GM12878 (cell line): Measurements from ENCODE around the gene ASIC2. TPM values are rescaled to one million over a fixed set of nuclear protein-coding genes. Genes with fewer than 3 reads are reported as not detected.

Source experiments
- ATAC-seq: fragments of 200-7000 bp; cut with Tn5 transposase; 3 replicates; pipeline ENCODE4 v1.9.1; 2020; ENCODE audit warnings: mild to moderate bottlenecking, moderate library complexity
- BruUV-seq: library from RNA; stranded (reverse); fragments of 400-500 nt; replicated peaks from 2 replicates; lab custom pipeline; 2021; lab: Mats Ljungman, UMichigan
- CTCF ChIA-PET: fragments of 300-600 bp; sonication (Branson Sonifier 250); formaldehyde crosslinking; extraction: SDS; loops from one replicate; lab custom pipeline; 2021; ENCODE audit warnings: inconsistent platforms; lab: Yijun Ruan, JAX
- POLR2A ChIA-PET: fragments of 350-600 bp; formaldehyde crosslinking; extraction: SDS; loops from one replicate; lab custom pipeline; 2021; ENCODE audit warnings: inconsistent platforms; lab: Charles Lee
- RAD21 ChIA-PET: fragments of 300-600 bp; sonication (Branson Sonifier 250); formaldehyde crosslinking; loops from one replicate; lab custom pipeline; 2023; ENCODE audit warnings: antibody characterized with exemption; ENCODE audit not compliant: unreplicated experiment; lab: Charles Lee
- SMC1A ChIA-PET: fragments of 300-600 bp; sonication (Branson Sonifier 250); formaldehyde crosslinking; loops from one replicate; lab custom pipeline; 2023; ENCODE audit not compliant: unreplicated experiment, uncharacterized antibody; lab: Charles Lee
- DNase-seq: peaks from one replicate; pipeline ENCODE4 v3.0.0-alpha.2; 2011; ENCODE audit warnings: low read depth, low spot score
- FAIRE-seq: peaks from 3 replicates; lab custom pipeline; 2011; peaks lifted over from hg19 to GRCh38; lab: Jason Lieb, UNC
- H2AFZ ChIP-seq: 2 replicates; pipeline ENCODE4 v1.6.0; 2011; ENCODE audit warnings: low read depth, low read length, control low read depth; ENCODE audit not compliant: control insufficient read depth
- H3K27ac ChIP-seq: 2 replicates; pipeline ENCODE4 v1.5.1; 2011; ENCODE audit warnings: control low read depth; ENCODE audit not compliant: control insufficient read depth, insufficient read depth
- H3K27me3 ChIP-seq, 2 experiments: replicated peaks in 1 of 2; 2 replicates each; pipeline versions ENCODE4 v1.6.0 to v1.6.1; 2011; ENCODE audit warnings: low read length in 1 of 2; ENCODE audit not compliant: control insufficient read depth in 2 of 2, insufficient read depth in 2 of 2
- H3K36me3 ChIP-seq, 2 experiments: 2 replicates each; pipeline ENCODE4 v1.5.1; 2011; ENCODE audit warnings: low read length in 1 of 2; ENCODE audit not compliant: control insufficient read depth in 2 of 2, insufficient read depth in 2 of 2
- H3K4me1 ChIP-seq: 2 replicates; pipeline ENCODE4 v1.6.1; 2011; ENCODE audit warnings: mild to moderate bottlenecking, low read length, moderate library complexity, mixed read lengths; ENCODE audit not compliant: control insufficient read depth, insufficient read depth
- H3K4me2 ChIP-seq: 2 replicates; pipeline ENCODE4 v1.6.0; 2011; ENCODE audit warnings: control low read depth; ENCODE audit not compliant: control insufficient read depth, insufficient read depth
- H3K4me3 ChIP-seq: fragments of 200-600 bp; sonication (generic); 2 replicates; pipeline ENCODE4 v1.5.1; 2016
- H3K79me2 ChIP-seq: 2 replicates; pipeline ENCODE4 v1.6.0; 2011; ENCODE audit warnings: low read length; ENCODE audit not compliant: control insufficient read depth, insufficient read depth
- H3K9ac ChIP-seq: 2 replicates; pipeline ENCODE4 v1.8.0; 2011; ENCODE audit warnings: low read length, control low read depth, mixed read lengths; ENCODE audit not compliant: control insufficient read depth, insufficient read depth
- H3K9me3 ChIP-seq: replicated peaks from 3 replicates; pipeline ENCODE4 v1.5.1; 2011; ENCODE audit warnings: mild to moderate bottlenecking, low read length; ENCODE audit not compliant: control insufficient read depth, insufficient read depth
- H4K20me1 ChIP-seq: 2 replicates; pipeline ENCODE4 v1.6.0; 2011; ENCODE audit not compliant: control insufficient read depth, insufficient read depth
- ASH2L ChIP-seq: fragments of 300-600, 200-600 bp; sonication (generic); IDR thresholded peaks from 2 replicates; pipeline ENCODE4 v1.6.1; 2017; ENCODE audit warnings: low read depth, mild to moderate bottlenecking, borderline replicate concordance
- BCL11A ChIP-seq: IDR thresholded peaks from 2 replicates; pipeline ENCODE4 v1.6.1; 2011; ENCODE audit warnings: low read depth, low read length
- CBX3 ChIP-seq: fragments of 200-600 bp; sonication (generic); IDR thresholded peaks from 2 replicates; pipeline ENCODE4 v1.6.1; 2016; ENCODE audit warnings: low read depth, borderline replicate concordance
- HDGF ChIP-seq: fragments of 450-650 bp; IDR thresholded peaks from 2 replicates; pipeline ENCODE4 v1.6.1; 2016; ENCODE audit warnings: antibody characterized with exemption
- IKZF2 ChIP-seq, 2 experiments: fragments of 450-650 bp; IDR thresholded peaks; 2 replicates each; pipeline ENCODE4 v1.6.1; 2017; ENCODE audit warnings: mild to moderate bottlenecking in 2 of 2, moderate library complexity in 2 of 2
- NFYB ChIP-seq: IDR thresholded peaks from 2 replicates; pipeline ENCODE4 v1.6.1; 2011; ENCODE audit warnings: low read depth, mild to moderate bottlenecking, low read length, improper control_type of control experiment, moderate library complexity; ENCODE audit not compliant: insufficient read depth
- PML ChIP-seq: IDR thresholded peaks from 2 replicates; pipeline ENCODE4 v1.6.1; 2012; ENCODE audit warnings: low read length, inconsistent platforms
- POLR2AphosphoS2 ChIP-seq: IDR thresholded peaks from 2 replicates; pipeline ENCODE4 v1.6.1; 2011; ENCODE audit warnings: low read depth, mild to moderate bottlenecking, low read length, improper control_type of control experiment, moderate library complexity
- PRDM15 ChIP-seq: fragments of 450-650 bp; formaldehyde crosslinking; IDR thresholded peaks from 2 replicates; pipeline ENCODE4 v1.4.0; 2020; ENCODE audit warnings: mild to moderate bottlenecking, moderate library complexity
- RBBP5 ChIP-seq: fragments of 200-600 bp; sonication (generic); conservative IDR thresholded peaks from 2 replicates; pipeline ENCODE4 v1.6.1; 2016
- SRF ChIP-seq, 2 experiments: IDR thresholded peaks; 2 replicates each; pipeline ENCODE4 v1.6.1; 2011; ENCODE audit warnings: low read depth in 2 of 2, low read length in 2 of 2, mild to moderate bottlenecking in 1 of 2, moderate library complexity in 1 of 2
- SUPT20H ChIP-seq: IDR thresholded peaks from 2 replicates; pipeline ENCODE4 v1.6.1; 2011; ENCODE audit warnings: low read depth, mild to moderate bottlenecking, low read length, moderate library complexity, borderline replicate concordance; ENCODE audit not compliant: control insufficient read depth
- YBX1 ChIP-seq: fragments of 450-650 bp; IDR thresholded peaks from 2 replicates; pipeline ENCODE4 v1.6.1; 2016; ENCODE audit warnings: antibody characterized with exemption
- YY1 ChIP-seq: IDR thresholded peaks from 2 replicates; pipeline ENCODE4 v1.6.1; 2011; ENCODE audit warnings: low read depth, mild to moderate bottlenecking, low read length
- ZBTB33 ChIP-seq: fragments of 450-650 bp; IDR thresholded peaks from 2 replicates; pipeline ENCODE4 v1.6.1; 2017; ENCODE audit warnings: mild to moderate bottlenecking
- WGBS: methylation state at CpG from one replicate; pipeline ENCODE4 v1.1.6; 2016; ENCODE audit warnings: low lambda C conversion rate; ENCODE audit not compliant: insufficient replicate concordance, insufficient coverage; ENCODE audit errors: missing lambda C conversion rate; 5-methylcytosine and 5-hydroxymethylcytosine counted together
- in situ Hi-C: fragments of 300-500 bp; cut with MboI; formaldehyde crosslinking; loops from 9 replicates; pipeline ENCODE4 v1.14.3; 2018; ENCODE audit warnings: mixed read lengths
- intact Hi-C: fragments of 100-400 bp; cut with micrococcal nuclease; formaldehyde crosslinking; loops from one replicate; pipeline ENCODE4 v1.14.2; 2022; ENCODE audit not compliant: unreplicated experiment
- polyA plus RNA-seq, 11 experiments: library from polyadenylated mRNA; depleted of rRNA in 4 of 11; unstranded in 6 of 11; stranded (reverse) in 5 of 11; fragments of >200 nt; fragmentation: Nextera tagmentation in 4 of 11; fragmentation: Illumina TruSeq in 1 of 11; extraction: Ambion mirVana in 4 of 11; extraction: Trizol in 1 of 11; gene quantifications; 1 replicate in 1 of 11; 2 replicates in 10 of 11; pipeline versions ENCODE4 v1.2.1 to v1.2.3, GENCODE V29; 2011 to 2016; ENCODE audit warnings: inconsistent platforms in 2 of 11, missing spikeins in 2 of 11, low read depth in 1 of 11
- total RNA-seq, 4 experiments: library from RNA; depleted of rRNA in 3 of 4; stranded (reverse); fragments of >200 nt in 3 of 4; fragmentation: Illumina TruSeq in 1 of 4; extraction: Trizol in 1 of 4; gene quantifications; 2 replicates each; pipeline versions ENCODE4 v1.2.1 to v1.2.3, GENCODE V29; 2013 to 2021

Gene ASIC2
- total and polyA plus RNA-seq, 10 of the 15 experiments (the other 5 are each of a cell fraction or from before 2014, with no cell fraction given), result not detected

GRCh38 chr17:32998111-32998886, 294.8 kb downstream of the ASIC2 start (continued):
- TF ChIP-seq SRF (IDR thresholded peaks at IDR 0.05; ENCODE audit: low read depth in 2 of 2, low read length in 2 of 2) (no peak), YY1 (0 out of 2 replicates have a peak, but pooled peaks have one; percentile 31), CBX3 (no peak)
- TF ChIP-seq, all 136 proteins: peak for 5

GRCh38 chr17:32995416-32996045, 297.6 kb downstream of the ASIC2 start:
- no peak overlapping the region for H3K4me3 ChIP-seq
- peaks cover 14% of the 10 kb centered on the region for H3K4me1 ChIP-seq
- intact Hi-C loops (loop anchor here (5.0 kb wide), 1 partner anchor 213 kb away; no protein-coding TSS in a partner anchor), in situ Hi-C loops (no loop called here)
- SMC1A ChIA-PET, result interaction anchor here (0.7 to 1.5 kb wide), 3 partner anchors 11 to 118 kb away, joined by 4 to 8 read pairs (median 4); partner anchors contain the start of gene MYO1D
- POLR2A ChIA-PET, result no interaction called here
- TF ChIP-seq IKZF2 (IDR thresholded peaks at IDR 0.05), result no peak
- TF ChIP-seq ZBTB33, result no peak
- no peak for TF ChIP-seq PRDM15 (CRISPR knock-in tag)
- TF ChIP-seq PML, result no peak
- TF ChIP-seq ASH2L, result no peak
- no peak for TF ChIP-seq POLR2AphosphoS2
- no peak for TF ChIP-seq HDGF
- no peak for TF ChIP-seq BCL11A
- TF ChIP-seq SUPT20H, result no peak
- no peak for TF ChIP-seq RBBP5
- TF ChIP-seq NFYB, result no peak
- no peak for TF ChIP-seq YBX1
- no peak overlapping the region for H3K9ac ChIP-seq
- ATAC-seq (no peak), DNase-seq (no peak), FAIRE-seq (no peak)
- no TSS peak for BruUV-seq
- no peak overlapping the region for H3K4me2 ChIP-seq
- no peaks in the 10 kb centered on the region for H4K20me1 ChIP-seq
- no peak overlapping the region for H3K27ac ChIP-seq
- H2AFZ ChIP-seq, result no peak overlapping the region
- H3K9me3 ChIP-seq, result no peaks in the 10 kb centered on the region
- CTCF ChIA-PET, result interaction anchor here (0.5 to 6.4 kb wide), 9 partner anchors 13 to 526 kb away, joined by 3 to 64 read pairs (median 3); no protein-coding TSS in a partner anchor
- RAD21 ChIA-PET, result interaction anchor here (1.2 to 1.3 kb wide), 2 partner anchors 119 to 213 kb away, joined by 3 read pairs; partner anchors contain the start of gene MYO1D
- WGBS, result 81% methylated on average over 13 of the region's 14 CpGs
- no peaks in the 10 kb centered on the region; a peak in 1 of 4 replicates for H3K36me3 ChIP-seq
- H3K27me3 ChIP-seq, result no peaks in the 10 kb centered on the region; a peak in 1 of 4 replicates
- H3K79me2 ChIP-seq, result no peaks in the 10 kb centered on the region
